ENCODE data around the gene PPP2R5A.
"Not testable (repeated sequence)": the region's sequence is repeated elsewhere in the genome, so short reads cannot be mapped to it uniquely, and the experiment has no call there.

Gene PPP2R5A

GRCh38 chr1:212269306-212269705 is 15.9 kb upstream of the PPP2R5A start:
- DNase-seq, result no peak

GRCh38 chr1:212270564-212270963 is 14.6 kb upstream of the PPP2R5A start:
- DNase-seq, result no peak

- DNase-seq, result no peak
These were observed 14.0 kb upstream of the PPP2R5A start for GRCh38 chr1:212271234-212271633.

- no peak for DNase-seq
These were observed 13.3 kb upstream of the PPP2R5A start for GRCh38 chr1:212271823-212272485.

GRCh38 chr1:212281590-212281989 is 3.6 kb upstream of the PPP2R5A start:
- DNase-seq, result no peak

GRCh38 chr1:212283741-212284140 is 1.5 kb upstream of the PPP2R5A start:
- DNase-seq, result no peak

- no peak for DNase-seq
These were observed 872 bp upstream of the PPP2R5A start for GRCh38 chr1:212284332-212284743.

- DNase-seq, result peak; percentile 56
These were observed 710 bp downstream of the PPP2R5A start for GRCh38 chr1:212285685-212286555.

- no peak for DNase-seq
These were observed 1.4 kb downstream of the PPP2R5A start for GRCh38 chr1:212286556-212287131.

GRCh38 chr1:212287261-212287895 is 2.2 kb downstream of the PPP2R5A start:
- no peak for DNase-seq

- DNase-seq, result not testable (repeated sequence)
These were observed 2.8 kb downstream of the PPP2R5A start for GRCh38 chr1:212287995-212288394.

- no peak for DNase-seq
These were observed 3.4 kb downstream of the PPP2R5A start for GRCh38 chr1:212288615-212289014.

GRCh38 chr1:212289262-212290077 is 4.3 kb downstream of the PPP2R5A start:
- DNase-seq, result no peak

GRCh38 chr1:212290608-212291007 is 5.4 kb downstream of the PPP2R5A start:
- DNase-seq, result no peak

- DNase-seq, result no peak
These were observed 6.4 kb downstream of the PPP2R5A start for GRCh38 chr1:212291505-212292134.

GRCh38 chr1:212292250-212293105 is 7.3 kb downstream of the PPP2R5A start:
- no peak for DNase-seq

- DNase-seq, result no peak
These were observed 8.4 kb downstream of the PPP2R5A start for GRCh38 chr1:212293579-212293978.

- DNase-seq, result no peak
These were observed 9.8 kb downstream of the PPP2R5A start for GRCh38 chr1:212294983-212295382.

- DNase-seq, result no peak
These were observed 10.4 kb downstream of the PPP2R5A start for GRCh38 chr1:212295579-212295978.

GRCh38 chr1:212297338-212297737 is 12.1 kb downstream of the PPP2R5A start:
- no peak for DNase-seq

- no peak for DNase-seq
These were observed 16.4 kb downstream of the PPP2R5A start for GRCh38 chr1:212301580-212301979.
